Anterior cingulate cortex (tissue), 58 donors: Measurements from ENCODE around the gene GBP2.
"Not testable (repeated sequence)": the region's sequence is repeated elsewhere in the genome, so short reads cannot be mapped to it uniquely, and the experiment has no call there.

Experiments
- DNase-seq, 58 donors: peaks; one replicate each; lab custom pipeline; 2025; lab: John Stamatoyannopoulos, UW

GBP2 gene

GRCh38 chr1:89128003-89128458 is 2.1 kb upstream of the GBP2 start:
- DNase-seq, result not testable (repeated sequence)

GRCh38 chr1:89126602-89127565 is 970 bp upstream of the GBP2 start:
- not testable (repeated sequence) for DNase-seq

GRCh38 chr1:89125240-89125912 is 538 bp downstream of the GBP2 start:
- no peak for DNase-seq

- DNase-seq, result no peak
Observed at GRCh38 chr1:89121641-89122040, 4.3 kb downstream of the GBP2 start.

- DNase-seq, result no peak
Observed at GRCh38 chr1:89114662-89115061, 11.3 kb downstream of the GBP2 start.

GRCh38 chr1:89112871-89113613 is 12.9 kb downstream of the GBP2 start:
- peak in 1 of 58 donors; percentile 1 for DNase-seq

- no peak for DNase-seq
Observed at GRCh38 chr1:89104687-89105086, 21.2 kb downstream of the GBP2 start.

- DNase-seq, result no peak
Observed at GRCh38 chr1:89104147-89104546, 21.8 kb downstream of the GBP2 start.

GRCh38 chr1:89102021-89102420 is 23.9 kb downstream of the GBP2 start:
- no peak for DNase-seq

- no peak for DNase-seq
Observed at GRCh38 chr1:89100412-89100811, 25.5 kb downstream of the GBP2 start.

- DNase-seq, result no peak
Observed at GRCh38 chr1:89098857-89099256, 27.1 kb downstream of the GBP2 start.

- DNase-seq, result no peak
Observed at GRCh38 chr1:89095737-89096136, 30.2 kb downstream of the GBP2 start.

GRCh38 chr1:89089962-89090361 is 36.0 kb downstream of the GBP2 start:
- DNase-seq, result no peak

- DNase-seq, result no peak
Observed at GRCh38 chr1:89088572-89088971, 37.3 kb downstream of the GBP2 start.

GRCh38 chr1:89087241-89087640 is 38.7 kb downstream of the GBP2 start:
- no peak for DNase-seq

- peak in 5 of 58 donors; percentile 0 to 26 (median 6) for DNase-seq
Observed at GRCh38 chr1:89085781-89086180, 40.1 kb downstream of the GBP2 start.

GRCh38 chr1:89081005-89081404 is 44.9 kb downstream of the GBP2 start:
- DNase-seq, result peak in 1 of 58 donors; percentile 3

GRCh38 chr1:89080068-89080467 is 45.8 kb downstream of the GBP2 start:
- not testable (repeated sequence) for DNase-seq

- DNase-seq, result not testable (repeated sequence)
Observed at GRCh38 chr1:89072466-89073065, 53.3 kb downstream of the GBP2 start.

GRCh38 chr1:89070509-89070908 is 55.4 kb downstream of the GBP2 start:
- no peak for DNase-seq
